Caco-2 (cell line): ENCODE data around the gene DLG3. TPM values are rescaled to one million over a fixed set of nuclear protein-coding genes. Genes with fewer than 3 reads are reported as not detected.

Experiments used
- BruUV-seq: library from RNA; stranded (reverse); fragments of 400-500 nt; replicated peaks from 2 replicates; lab custom pipeline; 2021; lab: Mats Ljungman, UMichigan
- CTCF ChIA-PET: fragments of 300-600 bp; sonication (Branson Sonifier 250); formaldehyde crosslinking; loops from one replicate; lab custom pipeline; 2022; ENCODE audit warnings: antibody characterized with exemption; lab: Charles Lee
- POLR2A ChIA-PET: fragments of 300-600 bp; sonication (Branson Sonifier 250); formaldehyde crosslinking; loops from one replicate; lab custom pipeline; 2022; ENCODE audit warnings: antibody characterized with exemption; lab: Charles Lee
- DNase-seq, 2 experiments: peaks; one replicate each; pipeline versions ENCODE4 v3.0.0 to v3.0.0-alpha.2; 2020 to 2022
- H3K27me3 ChIP-seq: replicated peaks from 2 replicates; pipeline ENCODE4 v1.6.0; 2011; ENCODE audit warnings: low read length; ENCODE audit not compliant: control insufficient read depth, insufficient read depth
- H3K36me3 ChIP-seq: 2 replicates; pipeline ENCODE4 v1.5.1; 2011; ENCODE audit warnings: low read length; ENCODE audit not compliant: control insufficient read depth, insufficient read depth
- H3K4me1 ChIP-seq: fragments of 250-450 bp; sonication (Bioruptor Pico); 2 replicates; pipeline ENCODE4 v1.5.1; 2020; ENCODE audit warnings: mild to moderate bottlenecking
- H3K4me3 ChIP-seq: 2 replicates; pipeline ENCODE4 v1.5.1; 2011; ENCODE audit warnings: low read depth, mild to moderate bottlenecking, control low read depth, low read length
- H3K9me3 ChIP-seq: fragments of 250-450 bp; sonication (Bioruptor Pico); 2 replicates; pipeline ENCODE4 v1.5.1; 2020; ENCODE audit warnings: mild to moderate bottlenecking, moderate library complexity
- H3K27ac Mint-ChIP-seq: one replicate; pipeline ENCODE4 v1.8.0; 2022; ENCODE audit warnings: mixed read lengths; ENCODE audit not compliant: unreplicated experiment
- H3K27me3 Mint-ChIP-seq: one replicate; pipeline ENCODE4 v1.8.0; 2022; ENCODE audit warnings: mixed read lengths; ENCODE audit not compliant: insufficient read depth, unreplicated experiment
- H3K36me3 Mint-ChIP-seq: one replicate; pipeline ENCODE4 v1.8.0; 2022; ENCODE audit warnings: mild to moderate bottlenecking, mixed read lengths; ENCODE audit not compliant: insufficient read depth, unreplicated experiment
- H3K4me1 Mint-ChIP-seq: one replicate; pipeline ENCODE4 v1.8.0; 2022; ENCODE audit warnings: low read depth, mixed read lengths; ENCODE audit not compliant: unreplicated experiment
- H3K4me3 Mint-ChIP-seq: one replicate; pipeline ENCODE4 v1.8.0; 2022; ENCODE audit warnings: mild to moderate bottlenecking, moderate library complexity, mixed read lengths; ENCODE audit not compliant: unreplicated experiment
- H3K9me3 Mint-ChIP-seq: one replicate; pipeline ENCODE4 v1.8.0; 2022; ENCODE audit warnings: mixed read lengths; ENCODE audit not compliant: unreplicated experiment
- CTCF ChIP-seq, 2 experiments: fragments of 200-600 bp in 1 of 2; IDR thresholded peaks; 1 replicate in 1 of 2; 2 replicates in 1 of 2; pipeline versions ENCODE4 v1.5.1 to v1.8.0; 2011 to 2022; ENCODE audit warnings: antibody characterized with exemption in 1 of 2, control low read depth in 1 of 2, inconsistent platforms in 1 of 2, low read depth in 1 of 2, low read length in 1 of 2, mild to moderate bottlenecking in 1 of 2, moderate library complexity in 1 of 2; ENCODE audit not compliant: insufficient read depth in 1 of 2, severe bottlenecking in 1 of 2, unreplicated experiment in 1 of 2
- intact Hi-C: fragments of 100-400 bp; cut with micrococcal nuclease; formaldehyde crosslinking; loops from one replicate; pipeline ENCODE4 v1.10.0; 2022; ENCODE audit not compliant: unreplicated experiment
- total RNA-seq: library from RNA; stranded (reverse); gene quantifications from 2 replicates; pipeline ENCODE4 v1.2.3, GENCODE V29; 2022

The DLG3 gene
- total RNA-seq, 1 experiment from 2014 or later = 58.5 TPM

DNA sequence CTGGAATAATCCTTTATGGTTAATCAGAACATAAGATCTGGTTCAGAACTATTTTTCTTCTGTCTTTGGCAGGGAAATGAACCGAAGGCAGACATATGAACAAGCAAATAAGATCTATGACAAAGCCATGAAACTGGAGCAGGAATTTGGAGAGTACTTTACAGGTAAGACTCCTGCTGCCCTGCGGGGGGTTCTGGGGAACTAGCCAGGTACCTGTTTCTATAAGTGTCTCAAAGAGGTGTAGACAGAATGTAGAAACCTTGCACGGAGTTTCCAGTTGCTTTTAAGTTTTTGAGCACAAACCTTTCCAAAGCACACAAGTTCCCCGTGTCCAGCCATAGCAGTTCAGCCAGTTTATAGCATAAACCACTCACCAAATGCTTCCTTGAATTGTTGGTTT, 56.2 kb downstream of the DLG3 start:
- Mint-ChIP-seq H3K9me3 (no peaks in the 10 kb centered on the region), H3K4me3 (no peak overlapping the region), H3K36me3 (peaks cover 20% of the 10 kb centered on the region), H3K4me1 (no peaks in the 10 kb centered on the region), H3K27ac (no peak overlapping the region), H3K27me3 (no peaks in the 10 kb centered on the region)
- no peak for TF ChIP-seq CTCF (IDR thresholded peaks at IDR 0.05; ENCODE audit: insufficient read depth in 1 of 2, low read depth in 1 of 2, low read length in 1 of 2, severe bottlenecking in 1 of 2, unreplicated experiment in 1 of 2)
- Histone ChIP-seq H3K36me3 (no peaks in the 10 kb centered on the region; the same call in 1 of the 2 replicates), H3K27me3 (no peaks in the 10 kb centered on the region), H3K9me3 (no peaks in the 10 kb centered on the region), H3K4me3 (no peak overlapping the region), H3K4me1 (no peaks in the 10 kb centered on the region)
- BruUV-seq = no TSS peak
- ChIA-PET CTCF (no interaction called here), POLR2A (no interaction called here)
- intact Hi-C loops = loop anchor here (10.0 kb wide), 1 partner anchor 46 kb away; no protein-coding TSS in a partner anchor
- DNase-seq = no peak

DNA sequence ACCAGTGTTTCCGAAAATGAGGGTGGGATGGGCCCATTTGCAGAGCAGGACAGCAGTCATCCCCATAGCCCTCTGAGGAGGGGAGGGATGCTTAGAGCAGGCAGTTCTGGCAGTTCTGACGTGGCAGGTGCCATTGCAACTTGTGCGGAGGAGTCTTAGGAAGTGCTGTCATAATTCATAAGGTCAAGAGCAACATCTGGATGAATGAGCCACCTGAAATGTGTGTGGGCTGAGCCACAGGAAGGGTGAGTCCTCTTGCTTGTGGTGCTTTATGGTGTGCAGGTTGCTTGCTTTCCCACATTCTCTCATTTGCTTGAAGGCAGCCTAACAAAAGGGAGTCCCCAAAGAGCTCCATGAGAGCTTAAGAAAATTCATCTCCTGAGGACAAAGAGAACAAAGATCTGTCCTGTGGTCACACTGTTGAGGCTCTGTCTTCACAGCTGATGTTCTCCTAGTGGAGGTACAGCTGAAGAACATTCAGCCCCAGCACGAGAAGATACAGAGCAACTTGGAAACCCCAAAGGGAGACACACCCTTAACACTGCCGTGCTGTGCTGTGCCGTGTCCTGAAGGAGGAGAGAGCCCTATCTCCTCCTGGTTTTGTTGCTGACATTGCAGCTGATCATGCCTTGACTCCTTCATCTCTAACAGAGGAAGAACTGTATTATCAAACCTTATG, 60.3 kb downstream of the DLG3 start:
- intact Hi-C loops = loop anchor here (10.0 kb wide), 1 partner anchor 50 kb away; no protein-coding TSS in a partner anchor
- POLR2A ChIA-PET = no interaction called here
- Histone ChIP-seq H3K36me3 (no peaks in the 10 kb centered on the region), H3K27me3 (no peaks in the 10 kb centered on the region), H3K9me3 (no peaks in the 10 kb centered on the region), H3K4me3 (no peak overlapping the region), H3K4me1 (no peaks in the 10 kb centered on the region)
- Mint-ChIP-seq H3K27ac (no peak overlapping the region), H3K36me3 (peaks cover 24% of the 10 kb centered on the region), H3K27me3 (no peaks in the 10 kb centered on the region), H3K4me1 (peaks cover 12% of the 10 kb centered on the region), H3K4me3 (no peak overlapping the region), H3K9me3 (no peaks in the 10 kb centered on the region)
- TF ChIP-seq CTCF (IDR thresholded peaks at IDR 0.05; ENCODE audit: insufficient read depth in 1 of 2, low read depth in 1 of 2, low read length in 1 of 2, severe bottlenecking in 1 of 2, unreplicated experiment in 1 of 2) = no peak
- no peak for DNase-seq
- CTCF ChIA-PET = no interaction called here
- no TSS peak for BruUV-seq

- peaks cover 17% of the 10 kb centered on the region for H3K4me1 Mint-ChIP-seq
- no TSS peak for BruUV-seq
- intact Hi-C loops = loop anchor here (10.0 kb wide), 1 partner anchor 51 kb away; no protein-coding TSS in a partner anchor
- Histone ChIP-seq H3K4me3 (no peak overlapping the region), H3K4me1 (no peaks in the 10 kb centered on the region), H3K36me3 (no peaks in the 10 kb centered on the region), H3K9me3 (no peaks in the 10 kb centered on the region), H3K27me3 (no peaks in the 10 kb centered on the region)
- H3K27me3 Mint-ChIP-seq = no peaks in the 10 kb centered on the region
- ChIA-PET CTCF (no interaction called here), POLR2A (no interaction called here)
- no peak for TF ChIP-seq CTCF (IDR thresholded peaks at IDR 0.05; ENCODE audit: insufficient read depth in 1 of 2, low read depth in 1 of 2, low read length in 1 of 2, severe bottlenecking in 1 of 2, unreplicated experiment in 1 of 2)
- peaks cover 28% of the 10 kb centered on the region for H3K36me3 Mint-ChIP-seq
- no peaks in the 10 kb centered on the region for H3K9me3 Mint-ChIP-seq
- no peak overlapping the region for H3K4me3 Mint-ChIP-seq
- H3K27ac Mint-ChIP-seq = no peak overlapping the region
- no peak for DNase-seq
These were observed 60.8 kb downstream of the DLG3 start for GRCh38 chrX:70505451-70505841.
